H9 (cell line): ENCODE data around the gene RNGTT. TPM values are rescaled to one million over a fixed set of nuclear protein-coding genes. Genes with fewer than 3 reads are reported as not detected.

Experiments used
- DNase-seq: peaks from one replicate; pipeline ENCODE4 v3.0.0-alpha.2; 2017
- H2AFZ ChIP-seq: one replicate; pipeline ENCODE4 v1.6.1; 2013; ENCODE audit warnings: mild to moderate bottlenecking, low read length, control low read depth, moderate library complexity
- H2AK5ac ChIP-seq: 2 replicates; pipeline ENCODE4 v1.6.1; 2013; ENCODE audit warnings: low read length, control low read depth, mixed read lengths; ENCODE audit not compliant: insufficient read length
- H2BK120ac ChIP-seq: one replicate; pipeline ENCODE4 v1.6.1; 2013; ENCODE audit warnings: low read depth, mild to moderate bottlenecking, low read length, control low read depth, inconsistent platforms; ENCODE audit not compliant: poor library complexity, severe bottlenecking
- H2BK12ac ChIP-seq: 2 replicates; pipeline ENCODE4 v1.6.1; 2013; ENCODE audit warnings: low read length, control low read depth, mixed read lengths, low read depth; ENCODE audit not compliant: insufficient read length
- H2BK15ac ChIP-seq: 2 replicates; pipeline ENCODE4 v1.6.1; 2013; ENCODE audit warnings: low read depth, low read length, control low read depth
- H2BK20ac ChIP-seq: one replicate; pipeline ENCODE4 v1.6.1; 2013; ENCODE audit warnings: low read depth, mild to moderate bottlenecking, low read length, control low read depth, inconsistent platforms; ENCODE audit not compliant: poor library complexity, severe bottlenecking
- H2BK5ac ChIP-seq: 2 replicates; pipeline ENCODE4 v1.6.1; 2013; ENCODE audit warnings: low read length, control low read depth, mixed read lengths; ENCODE audit not compliant: insufficient read length
- H3K14ac ChIP-seq: 2 replicates; pipeline ENCODE4 v1.6.1; 2013; ENCODE audit warnings: low read length, control low read depth; ENCODE audit not compliant: insufficient read depth
- H3K18ac ChIP-seq: 2 replicates; pipeline ENCODE4 v1.6.1; 2013; ENCODE audit warnings: low read depth, mild to moderate bottlenecking, mixed read lengths, low read length, control low read depth; ENCODE audit not compliant: insufficient read length
- H3K23ac ChIP-seq: 2 replicates; pipeline ENCODE4 v1.6.1; 2013; ENCODE audit warnings: low read length, control low read depth, mixed read lengths, low read depth; ENCODE audit not compliant: insufficient read length
- H3K23me2 ChIP-seq: 2 replicates; pipeline ENCODE4 v1.6.1; 2013; ENCODE audit warnings: low read depth, mild to moderate bottlenecking, mixed read lengths, low read length, control low read depth; ENCODE audit not compliant: insufficient read length, poor library complexity, severe bottlenecking
- H3K27ac ChIP-seq: 2 replicates; pipeline ENCODE4 v1.5.1; 2013; ENCODE audit warnings: low read length, control low read depth, mixed read lengths, low read depth; ENCODE audit not compliant: insufficient read length
- H3K27me3 ChIP-seq: 2 replicates; pipeline ENCODE4 v1.6.1; 2013; ENCODE audit warnings: low read length, control low read depth, inconsistent platforms; ENCODE audit not compliant: insufficient read depth
- H3K4ac ChIP-seq: 2 replicates; pipeline ENCODE4 v1.6.1; 2013; ENCODE audit warnings: low read depth, mild to moderate bottlenecking, control low read depth, inconsistent platforms, low read length, moderate library complexity
- H3K4me1 ChIP-seq: 2 replicates; pipeline ENCODE4 v1.6.1; 2013; ENCODE audit warnings: low read length, control low read depth, inconsistent platforms; ENCODE audit not compliant: insufficient read depth
- H3K4me2 ChIP-seq: 2 replicates; pipeline ENCODE4 v1.6.1; 2013; ENCODE audit warnings: low read length, control low read depth, mixed read lengths; ENCODE audit not compliant: insufficient read length, insufficient read depth
- H3K56ac ChIP-seq: 2 replicates; pipeline ENCODE4 v1.6.1; 2013; ENCODE audit warnings: low read depth, mild to moderate bottlenecking, mixed read lengths, low read length, control low read depth; ENCODE audit not compliant: insufficient read length
- H3K79me1 ChIP-seq: 2 replicates; pipeline ENCODE4 v1.6.1; 2013; ENCODE audit warnings: low read depth, mild to moderate bottlenecking, moderate library complexity, low read length, control low read depth, inconsistent platforms; ENCODE audit not compliant: insufficient read depth, poor library complexity, severe bottlenecking
- H3K79me2 ChIP-seq: 2 replicates; pipeline ENCODE4 v1.6.1; 2013; ENCODE audit warnings: low read length, control low read depth, inconsistent platforms; ENCODE audit not compliant: insufficient read depth
- H3K9ac ChIP-seq: 2 replicates; pipeline ENCODE4 v1.6.1; 2013; ENCODE audit warnings: low read length, control low read depth, mixed read lengths; ENCODE audit not compliant: insufficient read length; ENCODE audit errors: extremely low read depth
- H3K9me3 ChIP-seq: one replicate; pipeline ENCODE4 v1.6.1; 2013; ENCODE audit warnings: low read depth, low read length, inconsistent platforms; ENCODE audit not compliant: control insufficient read depth
- H3T11ph ChIP-seq: one replicate; pipeline ENCODE4 v1.6.1; 2013; ENCODE audit warnings: mild to moderate bottlenecking, low read length, control low read depth, inconsistent platforms
- H4K20me1 ChIP-seq: one replicate; pipeline ENCODE4 v1.6.1; 2013; ENCODE audit not compliant: control insufficient read depth, insufficient read length, insufficient read depth
- H4K5ac ChIP-seq: 2 replicates; pipeline ENCODE4 v1.6.1; 2013; ENCODE audit warnings: low read depth, mild to moderate bottlenecking, mixed read lengths, low read length, control low read depth; ENCODE audit not compliant: insufficient read length
- H4K8ac ChIP-seq: replicated peaks from 2 replicates; pipeline ENCODE4 v1.6.1; 2013; ENCODE audit warnings: low read length, control low read depth, mixed read lengths, low read depth; ENCODE audit not compliant: insufficient read length
- H4K91ac ChIP-seq: 2 replicates; pipeline ENCODE4 v1.6.1; 2013; ENCODE audit warnings: low read depth, mild to moderate bottlenecking, moderate library complexity, mixed read lengths, low read length, control low read depth; ENCODE audit not compliant: insufficient read length
- H3K27ac Mint-ChIP-seq, 3 experiments: 2 replicates in 2 of 3; 3 replicates in 1 of 3; pipeline ENCODE4 v1.8.0; 2020 to 2021; ENCODE audit warnings: mixed read lengths in 3 of 3, mild to moderate bottlenecking in 1 of 3, moderate library complexity in 1 of 3
- H3K27me3 Mint-ChIP-seq: 2 replicates; pipeline ENCODE4 v1.8.0; 2021; ENCODE audit warnings: low read depth, mild to moderate bottlenecking, moderate library complexity, mixed read lengths
- H3K36me3 Mint-ChIP-seq, 3 experiments: 2 replicates in 2 of 3; 3 replicates in 1 of 3; pipeline ENCODE4 v1.8.0; 2020 to 2021; ENCODE audit warnings: low read depth in 3 of 3, mixed read lengths in 3 of 3; ENCODE audit not compliant: insufficient read depth in 1 of 3
- H3K4me1 Mint-ChIP-seq, 2 experiments: 2 replicates each; pipeline ENCODE4 v1.8.0; 2020; ENCODE audit warnings: mixed read lengths in 2 of 2
- H3K4me3 Mint-ChIP-seq, 2 experiments: 2 replicates in 1 of 2; 3 replicates in 1 of 2; pipeline ENCODE4 v1.8.0; 2020 to 2021; ENCODE audit warnings: mild to moderate bottlenecking in 2 of 2, mixed read lengths in 2 of 2, moderate library complexity in 1 of 2
- H3K9me3 Mint-ChIP-seq, 2 experiments: 2 replicates in 1 of 2; 3 replicates in 1 of 2; pipeline ENCODE4 v1.8.0; 2020; ENCODE audit warnings: mild to moderate bottlenecking in 2 of 2, mixed read lengths in 2 of 2, moderate library complexity in 1 of 2
- CTCF ChIP-seq: fragments of 200-600 bp; sonication (generic); conservative IDR thresholded peaks from 3 replicates; pipeline ENCODE4 v1.8.0; 2021; ENCODE audit warnings: antibody characterized with exemption, mild to moderate bottlenecking
- WGBS: extraction: QIAGEN DNeasy Blood & Tissue Kit; methylation state at CpG from one replicate; pipeline ENCODE4 v1.1.7; 2013; ENCODE audit warnings: missing lambda C conversion rate, low lambda C conversion rate, mixed read lengths; ENCODE audit not compliant: insufficient read length; ENCODE audit errors: extremely low coverage; 5-methylcytosine and 5-hydroxymethylcytosine counted together
- total RNA-seq: library from RNA; stranded (reverse); gene quantifications from 2 replicates; pipeline ENCODE4 v1.2.1, GENCODE V29; 2021

The RNGTT gene
- total RNA-seq, 1 experiment from 2014 or later = 20.5 TPM

- Mint-ChIP-seq H3K27me3 (no peaks in the 10 kb centered on the region), H3K36me3 (no peaks in the 10 kb centered on the region)
Measured at GRCh38 chr6:88877893-88878292, 85.5 kb downstream of the RNGTT start.

More at GRCh38 chr6:88877893-88878292, 85.5 kb downstream of the RNGTT start:
- no peak overlapping the region for H3K9ac ChIP-seq
- H2BK5ac ChIP-seq = no peak overlapping the region
- no peaks in the 10 kb centered on the region for H3K79me1 ChIP-seq
- no peak overlapping the region for H4K5ac ChIP-seq
- Mint-ChIP-seq H3K9me3 (no peaks in the 10 kb centered on the region), H3K4me1 (peaks cover 8 to 14% of the 10 kb centered on the region in 2 experiments), H3K4me3 (no peak overlapping the region), H3K27ac (no peak overlapping the region)
- H3K4ac ChIP-seq = no peak overlapping the region
- no peak overlapping the region for H2BK20ac ChIP-seq
- no peak overlapping the region for H2AK5ac ChIP-seq
- H4K20me1 ChIP-seq = no peaks in the 10 kb centered on the region
- no peak overlapping the region for H2BK120ac ChIP-seq
- H3K14ac ChIP-seq = no peak overlapping the region
- H3K27me3 ChIP-seq = no peaks in the 10 kb centered on the region
- H2BK15ac ChIP-seq = no peak overlapping the region
- no peaks in the 10 kb centered on the region for H3K79me2 ChIP-seq
- no peak overlapping the region for H3K4me2 ChIP-seq
- H3K23me2 ChIP-seq = no peaks in the 10 kb centered on the region
- no peak for DNase-seq
- H3K56ac ChIP-seq = no peak overlapping the region
- H3K4me1 ChIP-seq = no peaks in the 10 kb centered on the region
- no peak overlapping the region for H4K91ac ChIP-seq
- no peak overlapping the region for H3K27ac ChIP-seq
- WGBS = no CpG with 5 or more reads among the region's 7 CpGs
- no peak overlapping the region for H2BK12ac ChIP-seq
- no peak overlapping the region for H2AFZ ChIP-seq
- no peak overlapping the region for H4K8ac ChIP-seq
- no peak overlapping the region for H3K23ac ChIP-seq
- H3T11ph ChIP-seq = no peak overlapping the region
- H3K9me3 ChIP-seq = no peaks in the 10 kb centered on the region
- no peak for TF ChIP-seq CTCF
- no peak overlapping the region for H3K18ac ChIP-seq
